Measurements from ENCODE around the gene CRIP3.

CRIP3 gene

DNA sequence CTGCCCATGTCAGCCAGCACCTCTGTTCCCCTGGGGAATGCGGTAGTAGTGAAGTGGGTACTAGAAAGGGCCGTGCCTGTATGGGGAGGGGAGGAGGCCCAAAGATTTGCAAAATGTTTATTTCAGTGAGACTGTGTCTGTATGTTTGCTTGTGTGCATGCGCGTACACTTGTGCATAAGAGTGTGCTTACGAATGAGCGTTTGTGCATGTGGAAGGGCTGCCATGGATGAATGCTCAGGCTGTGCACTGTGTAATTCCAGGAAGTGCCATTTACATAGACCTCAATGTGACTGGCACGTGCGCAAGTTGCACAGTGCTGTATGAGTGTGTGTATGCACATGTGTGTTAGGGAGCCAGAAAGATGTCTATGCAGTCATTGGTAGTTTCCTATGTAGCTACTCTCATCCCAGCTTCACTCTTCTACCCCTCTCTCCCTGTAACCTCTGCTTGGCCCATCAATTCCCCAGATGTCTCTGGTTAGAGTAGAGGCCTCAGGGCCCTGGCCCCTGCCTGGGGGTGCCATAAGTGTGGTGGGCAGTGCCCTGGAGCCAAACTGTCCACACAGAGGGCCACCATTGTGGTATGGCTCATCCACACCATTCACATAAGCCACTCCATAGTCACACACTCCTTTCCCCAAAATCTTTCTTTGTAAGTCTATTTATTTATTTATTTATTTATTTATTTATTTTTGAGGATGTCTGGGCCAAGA is 37.4 kb downstream of the CRIP3 start:
- no peak overlapping the region for H3K27ac ChIP-seq
- TF ChIP-seq, protein P1, sequence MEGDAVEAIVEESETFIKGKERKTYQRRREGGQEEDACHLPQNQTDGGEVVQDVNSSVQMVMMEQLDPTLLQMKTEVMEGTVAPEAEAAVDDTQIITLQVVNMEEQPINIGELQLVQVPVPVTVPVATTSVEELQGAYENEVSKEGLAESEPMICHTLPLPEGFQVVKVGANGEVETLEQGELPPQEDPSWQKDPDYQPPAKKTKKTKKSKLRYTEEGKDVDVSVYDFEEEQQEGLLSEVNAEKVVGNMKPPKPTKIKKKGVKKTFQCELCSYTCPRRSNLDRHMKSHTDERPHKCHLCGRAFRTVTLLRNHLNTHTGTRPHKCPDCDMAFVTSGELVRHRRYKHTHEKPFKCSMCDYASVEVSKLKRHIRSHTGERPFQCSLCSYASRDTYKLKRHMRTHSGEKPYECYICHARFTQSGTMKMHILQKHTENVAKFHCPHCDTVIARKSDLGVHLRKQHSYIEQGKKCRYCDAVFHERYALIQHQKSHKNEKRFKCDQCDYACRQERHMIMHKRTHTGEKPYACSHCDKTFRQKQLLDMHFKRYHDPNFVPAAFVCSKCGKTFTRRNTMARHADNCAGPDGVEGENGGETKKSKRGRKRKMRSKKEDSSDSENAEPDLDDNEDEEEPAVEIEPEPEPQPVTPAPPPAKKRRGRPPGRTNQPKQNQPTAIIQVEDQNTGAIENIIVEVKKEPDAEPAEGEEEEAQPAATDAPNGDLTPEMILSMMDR (IDR thresholded peaks at IDR 0.05): no peak
- TF ChIP-seq ZFX (IDR thresholded peaks at IDR 0.05; ENCODE audit: borderline replicate concordance): no peak

DNA sequence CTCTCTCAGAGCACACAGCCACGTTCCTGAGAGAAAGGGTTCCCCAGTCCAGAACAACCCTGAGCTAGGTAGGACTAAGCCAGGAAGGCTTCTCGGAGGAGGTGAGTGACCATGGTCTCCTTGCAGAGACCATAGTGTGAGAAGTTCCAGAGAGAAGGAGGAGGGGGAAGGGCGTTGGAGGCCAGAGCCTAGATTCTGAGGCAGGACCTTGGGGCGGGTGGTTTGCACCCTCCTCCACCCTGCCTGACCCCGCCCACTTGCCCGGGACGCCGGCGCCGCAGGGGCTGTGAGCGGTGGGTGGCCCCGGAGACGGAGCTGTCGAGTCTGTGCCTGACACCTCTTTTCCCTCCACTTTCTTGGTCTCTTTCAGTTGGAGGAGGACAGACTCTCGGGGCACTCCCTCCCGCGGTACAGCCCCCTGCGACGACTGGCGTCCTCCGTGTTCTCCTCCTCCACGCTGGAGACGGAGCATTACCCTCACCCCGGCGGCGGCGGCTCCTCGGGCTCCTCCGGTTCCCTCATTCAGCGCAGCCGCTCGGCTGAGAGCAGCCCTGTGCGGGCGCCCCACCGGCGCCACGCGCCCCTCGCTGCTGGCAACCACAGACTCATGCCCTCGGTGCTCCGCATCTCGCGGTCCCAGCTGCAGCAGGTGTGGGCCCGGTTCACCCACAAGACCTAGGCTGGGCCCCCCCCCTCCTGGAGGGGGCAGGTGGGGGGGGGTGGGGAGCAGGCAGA is 39.2 kb downstream of the CRIP3 start:
- H3K27ac ChIP-seq: peak overlapping the region; percentile 15; the same call in 1 of the 2 replicates
- TF ChIP-seq, protein P1 (IDR thresholded peaks at IDR 0.05): no peak
- TF ChIP-seq ZFX (IDR thresholded peaks at IDR 0.05; ENCODE audit: borderline replicate concordance): no peak

DNA sequence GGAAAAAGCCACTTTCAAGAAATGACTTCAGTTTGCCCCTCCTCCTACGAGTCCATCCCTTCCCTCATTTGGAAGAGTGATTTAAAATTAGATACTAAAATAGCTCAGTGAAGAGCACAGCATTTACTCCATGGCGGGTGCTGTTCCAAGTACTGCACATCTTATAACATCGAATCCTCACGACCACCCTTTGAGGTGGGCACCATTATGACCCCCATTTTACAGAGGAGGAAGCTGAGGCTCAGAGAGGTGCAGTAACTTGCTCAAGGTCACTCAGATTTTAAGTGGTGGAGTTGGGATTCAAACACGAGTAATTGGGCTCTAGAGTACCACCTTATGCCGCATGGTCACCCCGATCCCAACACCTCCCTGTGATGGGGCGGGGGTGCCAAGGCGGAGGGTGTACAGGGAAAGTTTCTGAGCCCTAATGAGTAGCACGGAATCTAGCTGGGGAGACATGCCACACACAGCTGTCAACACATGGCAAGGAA is 39.8 kb downstream of the CRIP3 start:
- TF ChIP-seq, protein P1 (IDR thresholded peaks at IDR 0.05): no peak
- no peak for TF ChIP-seq ZFX (IDR thresholded peaks at IDR 0.05; ENCODE audit: borderline replicate concordance)
- no peak overlapping the region for H3K27ac ChIP-seq

DNA sequence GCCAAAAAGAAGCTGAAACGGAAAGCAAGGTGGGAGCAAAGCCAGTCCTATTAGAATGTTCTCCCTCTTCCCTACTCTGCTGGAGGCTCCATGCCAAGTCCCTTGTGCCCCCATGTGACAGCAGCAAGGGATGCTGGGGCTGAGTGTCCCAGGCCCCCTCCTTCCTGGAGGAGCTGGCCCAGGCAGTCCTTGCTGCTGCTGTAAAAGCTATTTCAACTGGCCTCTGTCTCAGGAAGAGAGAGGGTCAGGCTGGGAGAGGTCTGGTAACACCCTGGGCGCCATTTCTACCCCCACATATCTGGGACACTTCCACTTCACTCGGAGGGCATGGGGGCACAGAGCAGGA is 40.3 kb downstream of the CRIP3 start:
- no peak overlapping the region for H3K27ac ChIP-seq
- TF ChIP-seq, protein P1 (IDR thresholded peaks at IDR 0.05): no peak
- no peak for TF ChIP-seq ZFX (IDR thresholded peaks at IDR 0.05; ENCODE audit: borderline replicate concordance)

DNA sequence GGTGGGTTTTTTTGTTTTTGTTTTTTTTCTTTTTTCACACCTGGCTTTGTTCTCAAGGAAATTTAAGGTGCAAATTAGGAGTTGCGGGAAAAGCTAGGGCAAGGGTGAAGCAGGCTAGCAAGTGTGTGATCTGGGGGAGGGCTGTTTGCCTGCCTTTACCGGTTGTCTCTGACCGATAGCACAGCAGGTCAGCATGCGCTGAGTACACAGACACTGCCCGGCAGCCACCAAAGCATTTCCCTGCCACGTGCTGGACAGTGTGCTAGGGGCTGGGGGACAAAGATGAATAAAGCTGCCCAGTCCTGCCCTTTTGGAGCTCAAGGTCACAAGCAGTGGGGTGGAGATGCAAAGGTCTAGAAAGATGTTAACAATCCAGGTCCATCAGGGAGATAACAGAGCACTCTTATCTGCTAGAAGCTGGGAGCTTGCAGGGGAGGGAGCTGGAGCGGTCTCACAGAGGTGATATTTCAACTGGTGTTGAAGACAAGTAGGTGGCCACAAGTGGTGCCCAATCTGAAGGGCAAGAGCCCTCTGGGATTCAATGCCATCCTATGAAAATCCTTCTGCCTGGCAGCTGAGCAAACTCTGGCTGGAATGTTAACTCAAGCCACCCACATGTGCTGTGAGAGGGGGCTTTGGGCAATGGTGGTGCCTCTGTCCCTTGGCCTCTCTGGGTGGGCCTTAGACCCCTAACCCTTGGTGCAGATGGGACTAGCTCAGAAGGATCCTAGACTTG is 40.8 kb downstream of the CRIP3 start:
- no peak overlapping the region for H3K27ac ChIP-seq
- TF ChIP-seq ZFX (IDR thresholded peaks at IDR 0.05; ENCODE audit: borderline replicate concordance): no peak
- TF ChIP-seq, protein P1 (IDR thresholded peaks at IDR 0.05): no peak

DNA sequence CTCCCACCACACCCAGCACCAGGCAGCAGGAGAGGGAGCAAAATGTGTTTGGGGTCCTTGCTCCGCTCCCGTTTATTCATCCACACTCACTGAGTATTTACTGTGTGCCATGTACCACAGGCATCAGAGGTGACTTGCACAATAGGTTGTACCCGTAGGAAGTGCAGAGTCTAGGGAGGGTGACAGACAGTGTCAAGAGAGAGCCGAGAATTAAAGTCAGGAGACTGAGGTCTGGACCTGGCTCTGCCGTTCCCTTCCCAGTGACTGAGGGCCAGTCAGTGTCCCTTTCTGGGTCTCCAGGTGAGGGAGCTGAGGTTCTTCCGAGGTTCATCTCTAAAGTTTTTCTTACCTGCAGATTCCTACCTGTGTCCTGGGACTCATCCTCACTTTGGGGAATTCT is 43.1 kb downstream of the CRIP3 start:
- TF ChIP-seq ZFX (IDR thresholded peaks at IDR 0.05; ENCODE audit: borderline replicate concordance): no peak
- TF ChIP-seq, protein P1 (IDR thresholded peaks at IDR 0.05): no peak
- H3K27ac ChIP-seq: no peak overlapping the region
